DOHH2 (cell line): ENCODE data around the gene ANKRD13A.

Experiments
- EZH2phosphoT487 ChIP-seq: fragments of 200-600 bp; sonication (generic); IDR thresholded peaks from 2 replicates; pipeline ENCODE4 v1.6.1; 2017; ENCODE audit warnings: borderline replicate concordance, mild to moderate bottlenecking, antibody characterized with exemption, low read length, moderate library complexity, mixed read lengths
- TF ChIP-seq, protein P1 (sequence below): fragments of 200-600 bp; sonication (generic); IDR thresholded peaks from one replicate; pipeline ENCODE4 v1.5.1; 2014; ENCODE audit warnings: antibody characterized with exemption, mild to moderate bottlenecking, low read depth, low read length; ENCODE audit not compliant: poor library complexity, severe bottlenecking

DNA sequence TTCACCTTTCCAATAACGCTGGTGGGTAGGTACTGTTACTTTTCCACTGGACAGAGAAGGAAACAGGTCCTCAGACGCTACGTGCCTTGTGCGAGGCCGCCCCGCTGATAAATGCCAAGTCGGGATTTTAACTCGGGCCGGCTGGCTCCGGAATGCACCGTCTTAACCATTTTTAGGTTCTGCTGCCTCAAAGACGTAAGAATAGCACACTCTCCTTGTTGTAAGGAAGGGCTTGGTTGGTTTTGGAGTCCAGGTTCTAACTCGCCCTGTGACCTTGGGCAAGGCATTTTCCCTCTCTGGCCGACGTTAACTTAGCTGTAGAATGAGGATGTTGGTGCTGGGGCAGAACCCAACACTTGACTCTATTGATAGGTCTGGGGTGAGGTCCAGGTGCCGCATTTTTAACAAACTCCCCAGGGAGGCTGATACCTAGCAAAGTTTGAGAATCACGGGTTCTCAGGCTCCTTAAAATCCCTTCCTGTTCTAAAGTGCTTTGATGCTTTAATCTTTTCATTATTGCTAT, 814 bp downstream of the ANKRD13A start:
- TF ChIP-seq, protein P1, sequence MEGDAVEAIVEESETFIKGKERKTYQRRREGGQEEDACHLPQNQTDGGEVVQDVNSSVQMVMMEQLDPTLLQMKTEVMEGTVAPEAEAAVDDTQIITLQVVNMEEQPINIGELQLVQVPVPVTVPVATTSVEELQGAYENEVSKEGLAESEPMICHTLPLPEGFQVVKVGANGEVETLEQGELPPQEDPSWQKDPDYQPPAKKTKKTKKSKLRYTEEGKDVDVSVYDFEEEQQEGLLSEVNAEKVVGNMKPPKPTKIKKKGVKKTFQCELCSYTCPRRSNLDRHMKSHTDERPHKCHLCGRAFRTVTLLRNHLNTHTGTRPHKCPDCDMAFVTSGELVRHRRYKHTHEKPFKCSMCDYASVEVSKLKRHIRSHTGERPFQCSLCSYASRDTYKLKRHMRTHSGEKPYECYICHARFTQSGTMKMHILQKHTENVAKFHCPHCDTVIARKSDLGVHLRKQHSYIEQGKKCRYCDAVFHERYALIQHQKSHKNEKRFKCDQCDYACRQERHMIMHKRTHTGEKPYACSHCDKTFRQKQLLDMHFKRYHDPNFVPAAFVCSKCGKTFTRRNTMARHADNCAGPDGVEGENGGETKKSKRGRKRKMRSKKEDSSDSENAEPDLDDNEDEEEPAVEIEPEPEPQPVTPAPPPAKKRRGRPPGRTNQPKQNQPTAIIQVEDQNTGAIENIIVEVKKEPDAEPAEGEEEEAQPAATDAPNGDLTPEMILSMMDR = no peak
- TF ChIP-seq EZH2phosphoT487 = no peak
